Umbilical cord (tissue), 2 donors: ENCODE results near the gene LTBP2. TPM values are rescaled to one million over a fixed set of nuclear protein-coding genes. Genes with fewer than 3 reads are reported as not detected.

ENCODE experiments used
- DNase-seq: peaks from one replicate; pipeline ENCODE4 v3.0.0-alpha.2; 2015; ENCODE audit warnings: low spot score
- total RNA-seq: library from RNA; depleted of rRNA; stranded (reverse); fragments of >200 nt; gene quantifications from one replicate; pipeline ENCODE4 v1.2.3, GENCODE V29; 2014; ENCODE audit warnings: low replicate concordance; ENCODE audit not compliant: insufficient read depth

Gene LTBP2
- total RNA-seq, 1 donor from 2014 or later, result 103 TPM

- DNase-seq, result no peak
These were observed 84.2 kb downstream of the LTBP2 start for GRCh38 chr14:74527736-74528280.

- no peak for DNase-seq
These were observed 85.0 kb downstream of the LTBP2 start for GRCh38 chr14:74526854-74527585.

DNA sequence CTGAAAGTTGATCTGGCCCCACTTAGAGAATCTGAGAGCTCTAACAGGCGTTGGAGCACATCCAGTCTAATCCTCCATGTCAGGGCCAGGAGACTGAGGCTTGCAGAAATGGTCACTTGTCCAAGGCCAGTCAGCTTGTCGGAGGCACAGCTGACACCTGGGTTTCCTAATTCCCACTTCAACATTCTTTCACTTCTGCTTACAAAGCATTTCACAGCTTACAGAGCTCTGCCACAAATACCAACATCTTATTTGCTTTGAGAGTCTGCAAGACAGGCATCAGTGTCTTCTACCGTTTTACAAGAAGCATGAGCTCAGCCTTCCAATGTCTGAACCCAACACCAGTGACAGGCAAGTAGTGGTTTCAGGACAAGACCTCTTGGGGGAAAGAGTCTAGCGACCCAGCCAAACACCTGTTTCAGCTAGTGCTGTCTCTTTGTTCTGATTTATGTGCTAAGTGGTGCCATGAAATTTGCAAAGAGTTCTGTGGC, 86.6 kb downstream of the LTBP2 start:
- no peak for DNase-seq

- DNase-seq, result no peak
These were observed 87.3 kb downstream of the LTBP2 start for GRCh38 chr14:74524812-74525135.

DNA sequence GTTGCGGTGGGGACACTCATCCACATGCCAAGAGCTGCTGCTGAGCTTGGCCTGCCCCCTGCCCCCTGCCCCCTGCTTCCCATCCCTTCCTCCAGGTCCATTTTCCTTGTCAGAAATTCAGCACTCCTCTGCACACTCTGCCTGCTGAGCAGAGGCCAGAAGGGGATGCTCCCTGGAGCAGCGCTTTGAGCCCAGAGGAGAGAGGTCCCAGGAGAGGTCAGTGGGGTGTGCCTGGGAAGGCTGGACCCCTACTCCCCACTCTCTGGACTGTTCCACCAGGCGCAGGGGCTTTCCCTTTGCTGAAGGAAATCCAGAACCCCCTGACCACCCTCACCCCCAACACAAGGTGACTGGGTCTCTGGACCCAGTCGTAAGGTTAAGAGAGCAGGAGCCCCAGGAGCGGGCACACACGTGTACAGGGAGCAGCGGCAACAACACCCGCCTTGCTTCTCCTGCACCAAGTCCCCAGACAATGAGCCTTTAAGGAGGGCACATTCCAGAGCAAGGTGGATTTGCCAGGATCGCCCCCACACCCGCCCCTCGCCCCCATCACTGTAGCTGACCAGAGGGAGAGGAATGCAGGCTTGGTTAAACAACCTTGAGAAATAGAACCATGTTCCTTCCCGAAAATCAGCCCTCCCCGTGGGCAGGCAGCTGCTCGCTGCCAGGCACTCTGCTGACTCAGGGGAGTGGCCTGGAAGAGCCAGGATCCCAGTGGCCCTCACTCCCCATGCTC, 87.8 kb downstream of the LTBP2 start:
- DNase-seq, result no peak

GRCh38 chr14:74522740-74523139, 89.3 kb downstream of the LTBP2 start:
- DNase-seq, result no peak

GRCh38 chr14:74521756-74522155, 90.3 kb downstream of the LTBP2 start:
- DNase-seq, result no peak

DNA sequence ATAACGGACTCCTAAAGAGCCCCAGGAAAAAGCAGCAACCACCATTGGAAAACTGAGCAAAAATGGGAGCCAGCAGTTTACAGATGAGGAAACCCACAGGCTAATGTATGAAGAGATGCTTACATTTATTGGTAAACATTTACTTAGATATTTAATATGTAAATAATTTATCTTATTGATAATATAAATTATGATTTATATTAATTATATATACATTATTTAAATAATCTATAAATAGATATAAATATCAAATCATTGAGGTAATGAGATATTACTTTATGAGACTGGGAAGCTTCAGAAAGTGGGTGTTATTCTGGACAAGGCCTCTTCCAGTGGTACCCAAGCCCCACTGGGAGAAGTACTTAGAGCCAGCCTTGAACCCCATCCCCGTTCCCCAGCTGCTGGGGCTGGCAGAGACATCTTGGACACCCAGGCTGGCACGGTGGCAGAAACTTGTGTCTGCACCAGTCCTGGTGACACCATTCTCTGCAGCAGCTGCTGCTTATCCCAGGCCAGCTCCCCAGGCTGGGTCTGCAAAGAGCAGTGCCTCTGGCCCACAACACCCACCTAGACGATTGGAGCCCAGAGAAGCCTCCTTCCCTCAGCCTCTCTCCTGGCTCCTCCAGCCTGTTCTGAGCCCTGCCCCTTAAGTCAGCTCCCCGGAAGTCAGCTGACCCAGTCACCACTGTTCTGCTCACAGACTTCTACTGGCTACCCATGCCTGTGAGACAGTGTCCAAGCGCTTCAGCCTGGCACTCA, 92.5 kb downstream of the LTBP2 start:
- no peak for DNase-seq

DNA sequence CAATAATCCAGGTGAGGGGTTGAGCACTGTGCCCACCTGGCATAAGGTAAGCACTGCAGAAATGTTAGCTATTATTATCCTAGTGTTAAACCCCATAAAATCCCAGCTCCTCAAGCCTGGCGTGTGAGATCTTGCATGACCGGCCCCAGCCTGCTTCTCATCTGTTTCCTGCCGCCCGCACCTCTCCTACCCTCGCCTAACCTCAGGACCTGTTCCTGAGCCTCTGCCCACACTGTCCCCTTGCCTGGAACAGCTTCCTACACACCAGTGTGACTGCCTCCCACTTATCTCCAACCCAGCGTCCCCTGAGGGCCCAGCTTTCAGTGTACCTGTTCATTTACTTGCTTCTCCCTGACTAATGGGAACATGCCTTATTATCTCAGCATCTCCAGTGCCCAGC, 93.8 kb downstream of the LTBP2 start:
- DNase-seq, result no peak

DNA sequence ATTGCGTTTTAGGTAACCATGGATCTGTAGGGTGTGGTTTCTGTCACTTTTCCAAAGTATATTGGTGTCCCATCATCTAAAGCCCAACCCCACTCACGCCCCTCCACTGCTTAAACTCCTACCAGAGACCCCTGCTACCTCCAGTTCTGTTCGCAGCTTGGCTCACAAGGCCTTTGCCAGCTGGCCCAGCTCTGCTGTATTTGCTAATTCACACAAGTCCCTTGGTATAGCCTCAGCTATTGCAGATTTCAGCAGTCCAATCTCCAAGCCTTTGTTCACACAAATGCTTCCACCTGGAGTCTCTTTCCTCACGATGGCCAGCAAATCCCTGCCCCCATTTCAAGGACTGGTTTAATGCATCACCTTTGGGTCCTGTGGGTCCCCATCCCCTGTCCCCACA, 94.3 kb downstream of the LTBP2 start:
- no peak for DNase-seq

DNA sequence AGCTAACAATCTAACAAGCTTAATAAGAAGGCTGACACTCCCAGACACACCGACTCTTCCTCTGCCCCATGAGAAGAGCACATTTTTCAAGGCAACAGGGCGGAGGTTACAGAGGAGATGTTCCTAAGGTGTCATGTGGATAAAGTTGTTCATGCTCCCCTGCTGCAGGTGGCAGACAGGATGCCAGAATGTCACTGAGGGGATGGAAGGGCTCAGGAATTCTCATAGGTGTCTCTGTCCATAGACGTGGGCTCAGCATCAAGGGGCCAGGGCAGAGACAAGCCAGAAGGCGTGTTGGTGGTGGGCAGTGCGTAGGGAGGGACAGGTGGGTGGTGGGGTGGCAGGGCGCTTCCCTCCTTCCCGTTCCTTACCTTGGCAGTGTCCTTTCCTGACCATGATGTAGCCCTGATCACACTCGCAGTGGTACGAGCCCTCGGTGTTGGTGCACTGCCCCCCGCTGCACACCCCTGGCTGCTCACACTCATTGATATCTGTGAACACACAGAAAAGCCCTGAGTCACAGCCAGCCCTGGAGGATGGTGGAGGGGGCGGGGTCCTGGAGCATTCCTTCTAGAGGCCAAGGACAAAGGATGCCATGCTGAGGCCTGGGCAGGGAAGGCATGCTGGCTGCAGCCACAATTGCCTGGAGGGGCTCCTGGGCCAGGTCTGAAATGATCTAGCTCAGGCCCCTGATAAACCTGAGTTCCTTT, 95.4 kb downstream of the LTBP2 start:
- DNase-seq, result no peak

- no peak for DNase-seq
These were observed 96.1 kb downstream of the LTBP2 start for GRCh38 chr14:74515891-74516412.

- DNase-seq, result peak; percentile 25
These were observed 97.5 kb downstream of the LTBP2 start for GRCh38 chr14:74514471-74514941.

GRCh38 chr14:74511966-74512830, 99.8 kb downstream of the LTBP2 start:
- no peak for DNase-seq

DNA sequence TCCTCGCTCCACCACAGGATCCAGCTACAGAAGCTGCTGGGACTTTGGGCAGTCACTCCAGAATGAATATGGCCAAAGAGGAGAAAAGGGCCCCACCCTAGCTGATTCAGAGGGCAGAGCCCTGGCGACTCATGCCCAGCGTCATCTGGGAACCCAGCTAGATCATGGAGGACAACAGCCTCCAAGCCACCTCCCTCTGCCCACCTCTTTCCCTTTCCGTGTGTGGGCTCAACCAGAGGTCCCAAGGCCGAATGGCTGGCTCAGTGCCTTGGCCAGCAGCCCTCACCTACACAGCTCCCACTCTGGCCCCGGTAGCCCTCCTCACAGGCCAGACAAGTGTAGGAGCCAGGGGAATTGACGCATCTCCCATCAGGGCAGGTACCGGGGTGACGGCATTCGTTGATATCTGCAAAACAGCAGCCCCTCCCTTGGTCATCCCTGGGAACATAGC, 101.1 kb downstream of the LTBP2 start:
- DNase-seq, result peak; percentile 26

- DNase-seq, result peak; percentile 27
These were observed 101.7 kb downstream of the LTBP2 start for GRCh38 chr14:74510223-74510931.

DNA sequence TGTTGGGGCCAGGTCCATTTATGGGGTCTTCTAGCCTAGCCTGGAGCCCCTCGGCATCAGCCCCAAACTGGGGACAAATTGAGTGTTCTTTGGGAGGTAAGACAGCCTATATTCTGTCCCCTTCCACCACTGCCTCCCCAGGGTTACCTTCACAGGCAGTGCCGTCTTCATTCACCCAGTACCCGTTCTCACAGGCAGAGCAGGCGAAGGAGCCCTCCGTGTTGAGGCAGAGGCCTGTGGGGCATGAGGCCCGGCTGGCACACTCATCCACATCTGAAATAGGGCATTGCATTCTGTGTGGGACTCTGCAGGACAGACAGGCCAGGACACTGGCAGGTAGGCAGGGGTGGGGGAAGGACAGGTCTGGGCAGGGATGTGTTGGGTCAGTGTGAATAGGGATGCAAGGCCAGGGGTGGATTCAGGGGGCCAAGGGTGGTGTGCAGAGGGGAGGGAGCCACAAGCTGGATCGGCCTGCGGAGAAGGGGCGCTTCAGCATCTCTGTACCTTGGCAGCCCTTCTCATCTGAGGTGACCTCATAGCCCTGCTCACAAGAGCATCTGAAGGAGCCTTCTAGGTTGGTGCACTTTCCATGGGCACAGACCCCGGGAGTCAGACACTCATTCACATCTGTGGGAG, 102.3 kb downstream of the LTBP2 start:
- no peak for DNase-seq

GRCh38 chr14:74508844-74509428, 103.1 kb downstream of the LTBP2 start:
- DNase-seq, result no peak
